Measurements from ENCODE around the gene CCNYL1.
"Not testable (repeated sequence)": the region's sequence is repeated elsewhere in the genome, so short reads cannot be mapped to it uniquely, and the experiment has no call there.

Gene CCNYL1

DNA sequence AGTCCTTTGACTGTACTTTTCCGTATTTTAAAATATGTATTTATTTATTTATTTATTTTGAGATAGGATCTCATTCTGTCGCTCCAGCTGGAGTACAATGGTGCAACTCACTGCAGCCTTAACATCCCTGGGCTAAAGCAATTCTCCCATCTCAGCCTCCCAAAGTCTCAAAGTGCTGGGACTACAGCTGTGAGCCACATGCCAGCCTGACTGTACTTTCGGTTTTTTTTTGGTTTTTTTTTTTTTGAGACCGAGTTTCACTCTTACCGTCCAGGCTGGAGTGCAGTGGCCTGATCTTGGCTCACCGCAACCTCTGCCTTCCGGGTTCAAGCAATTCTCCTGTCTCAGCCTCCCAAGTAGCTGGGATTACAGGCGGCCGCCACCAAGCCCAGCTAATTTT lies 28.9 kb upstream of the CCNYL1 start:
- Histone ChIP-seq H3K27me3 (ENCODE audit: control insufficient read depth, insufficient read depth, low read length) (no peaks in the 10 kb centered on the region), H2AFZ (no peak overlapping the region), H3K79me2 (no peaks in the 10 kb centered on the region), H3K9me3 (ENCODE audit: control insufficient read depth, low read length) (no peaks in the 10 kb centered on the region), H3K4me1 (no peaks in the 10 kb centered on the region), H3K4me3 (ENCODE audit: low read depth, low read length) (no peak overlapping the region), H3K9ac (no peak overlapping the region), H3K4me2 (ENCODE audit: low read length) (no peak overlapping the region), H3K36me3 (ENCODE audit: control insufficient read depth, insufficient read depth, low read length) (no peaks in the 10 kb centered on the region), H3K27ac (no peak overlapping the region)
- no peak for TF ChIP-seq CTCF (IDR thresholded peaks at IDR 0.05)

DNA sequence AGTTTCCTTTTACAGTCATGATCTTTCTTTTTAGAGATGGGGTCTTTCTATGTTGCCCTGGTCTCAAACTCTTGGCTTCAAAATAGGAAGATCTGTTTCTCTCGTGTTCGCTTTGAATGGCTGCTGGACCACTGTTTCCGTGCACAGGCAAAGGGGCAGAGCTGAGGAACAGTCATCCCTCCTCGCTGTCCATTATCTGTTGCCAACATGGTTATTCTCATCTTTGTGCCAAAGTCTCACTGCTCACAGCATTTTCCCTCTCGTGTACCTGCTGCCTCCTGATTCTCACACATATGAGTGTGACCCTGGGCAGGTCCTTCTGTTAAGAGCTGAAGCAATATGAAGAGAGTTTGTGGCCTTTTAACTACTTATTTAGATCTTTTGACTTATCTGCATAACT lies 28.0 kb upstream of the CCNYL1 start:
- no peak overlapping the region for H2AFZ ChIP-seq
- H3K9me3 ChIP-seq (ENCODE audit: control insufficient read depth, low read length) = no peaks in the 10 kb centered on the region
- H3K79me2 ChIP-seq = no peaks in the 10 kb centered on the region
- H3K27ac ChIP-seq = no peak overlapping the region
- H3K9ac ChIP-seq = no peak overlapping the region
- no peak overlapping the region for H3K4me2 ChIP-seq (ENCODE audit: low read length)
- no peaks in the 10 kb centered on the region for H3K27me3 ChIP-seq (ENCODE audit: control insufficient read depth, insufficient read depth, low read length)
- H3K36me3 ChIP-seq (ENCODE audit: control insufficient read depth, insufficient read depth, low read length) = no peaks in the 10 kb centered on the region
- TF ChIP-seq CTCF (IDR thresholded peaks at IDR 0.05) = no peak
- no peaks in the 10 kb centered on the region for H3K4me1 ChIP-seq
- H3K4me3 ChIP-seq (ENCODE audit: low read depth, low read length) = no peak overlapping the region

DNA sequence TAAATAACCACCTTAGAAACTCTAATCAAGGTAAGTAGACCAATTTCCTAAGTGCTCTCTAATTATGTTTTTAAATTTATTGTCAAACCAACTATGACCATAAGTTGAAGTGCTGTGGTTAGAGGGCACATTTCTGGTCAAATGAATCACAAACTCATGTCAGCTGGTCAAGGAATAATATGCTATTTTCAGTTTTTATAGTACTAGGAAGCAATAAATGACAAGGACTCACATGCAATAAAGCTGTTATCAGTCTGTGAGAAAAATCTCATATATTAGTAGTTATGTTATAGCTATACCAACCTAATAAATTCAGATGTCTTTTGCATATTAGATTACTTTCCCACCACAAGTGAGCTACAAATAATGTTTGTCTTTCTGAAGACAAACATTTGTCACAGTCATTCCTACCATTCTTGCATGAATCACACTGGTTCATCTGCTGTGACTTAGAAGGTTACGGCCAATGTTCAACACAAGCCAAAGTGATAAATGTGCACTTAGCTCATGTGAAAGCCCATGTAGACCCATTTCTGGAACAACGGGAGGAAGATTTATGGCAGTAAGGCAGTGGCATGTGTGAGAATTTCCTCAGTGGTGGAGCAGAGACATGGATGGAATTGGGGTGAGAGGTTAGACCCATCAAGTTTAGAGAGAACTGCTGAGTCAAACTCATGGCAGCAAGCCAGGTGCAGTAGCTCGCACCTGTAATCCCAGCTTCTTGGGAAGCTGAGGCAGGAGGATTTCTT lies 27.4 kb upstream of the CCNYL1 start:
- Histone ChIP-seq H3K9me3 (ENCODE audit: control insufficient read depth, low read length) (no peaks in the 10 kb centered on the region), H3K9ac (no peak overlapping the region), H2AFZ (no peak overlapping the region), H3K4me1 (no peaks in the 10 kb centered on the region), H3K36me3 (ENCODE audit: control insufficient read depth, insufficient read depth, low read length) (no peaks in the 10 kb centered on the region), H3K27ac (no peak overlapping the region), H3K4me3 (ENCODE audit: low read depth, low read length) (no peak overlapping the region), H3K79me2 (no peaks in the 10 kb centered on the region), H3K27me3 (ENCODE audit: control insufficient read depth, insufficient read depth, low read length) (no peaks in the 10 kb centered on the region), H3K4me2 (ENCODE audit: low read length) (no peak overlapping the region)
- no peak for TF ChIP-seq CTCF (IDR thresholded peaks at IDR 0.05)

GRCh38 chr2:207686812-207687211 lies 24.6 kb upstream of the CCNYL1 start:
- TF ChIP-seq CTCF (IDR thresholded peaks at IDR 0.05) = no peak
- Histone ChIP-seq H3K79me2 (no peaks in the 10 kb centered on the region), H3K9me3 (ENCODE audit: control insufficient read depth, low read length) (no peaks in the 10 kb centered on the region), H3K27ac (no peak overlapping the region), H3K4me3 (ENCODE audit: low read depth, low read length) (no peak overlapping the region), H3K4me2 (ENCODE audit: low read length) (no peak overlapping the region), H3K27me3 (ENCODE audit: control insufficient read depth, insufficient read depth, low read length) (no peaks in the 10 kb centered on the region), H3K9ac (no peak overlapping the region), H3K4me1 (no peaks in the 10 kb centered on the region), H2AFZ (peak overlapping the region; percentile 54), H3K36me3 (ENCODE audit: control insufficient read depth, insufficient read depth, low read length) (no peaks in the 10 kb centered on the region)

DNA sequence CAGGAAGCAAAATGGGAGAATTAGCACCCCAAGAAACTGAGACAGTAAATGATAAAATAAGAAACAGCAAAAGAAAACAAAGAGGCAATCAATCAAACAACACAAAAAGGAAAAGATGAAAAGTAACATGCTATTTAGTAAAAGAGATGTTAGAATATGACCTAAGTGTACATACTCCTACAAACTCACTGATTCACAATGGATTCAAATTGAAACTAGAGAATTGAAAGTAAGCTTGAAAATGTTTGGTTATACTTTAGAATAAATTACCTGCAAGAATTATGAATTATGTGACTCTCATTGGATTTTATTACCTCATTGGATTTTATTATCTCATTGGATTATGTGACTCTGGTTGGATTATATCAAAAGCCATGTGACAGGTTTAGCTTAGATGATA lies 22.8 kb upstream of the CCNYL1 start:
- Histone ChIP-seq H3K27ac (no peak overlapping the region), H3K9ac (no peak overlapping the region), H3K4me3 (ENCODE audit: low read depth, low read length) (no peak overlapping the region), H3K79me2 (no peaks in the 10 kb centered on the region), H3K9me3 (ENCODE audit: control insufficient read depth, low read length) (no peaks in the 10 kb centered on the region), H3K4me1 (no peaks in the 10 kb centered on the region), H2AFZ (no peak overlapping the region), H3K4me2 (ENCODE audit: low read length) (no peak overlapping the region), H3K36me3 (ENCODE audit: control insufficient read depth, insufficient read depth, low read length) (no peaks in the 10 kb centered on the region), H3K27me3 (ENCODE audit: control insufficient read depth, insufficient read depth, low read length) (no peaks in the 10 kb centered on the region)
- no peak for TF ChIP-seq CTCF (IDR thresholded peaks at IDR 0.05)

- not testable (repeated sequence) for H3K79me2 ChIP-seq; H3K27me3 ChIP-seq (ENCODE audit: control insufficient read depth, insufficient read depth, low read length); H3K4me2 ChIP-seq (ENCODE audit: low read length); H2AFZ ChIP-seq; H3K27ac ChIP-seq; H3K9me3 ChIP-seq (ENCODE audit: control insufficient read depth, low read length); H3K9ac ChIP-seq; H3K4me3 ChIP-seq (ENCODE audit: low read depth, low read length); H3K36me3 ChIP-seq (ENCODE audit: control insufficient read depth, insufficient read depth, low read length)
- peaks cover 14% of the 10 kb centered on the region for H3K4me1 ChIP-seq
Measured at GRCh38 chr2:207690845-207691461, 20.5 kb upstream of the CCNYL1 start.
